Lung microvascular endothelial cell (primary cell): ENCODE results near the gene CGB8. TPM values are rescaled to one million over a fixed set of nuclear protein-coding genes. Genes with fewer than 3 reads are reported as not detected.
"Not testable (repeated sequence)": the region's sequence is repeated elsewhere in the genome, so short reads cannot be mapped to it uniquely, and the experiment has no call there.

ENCODE experiments used
- DNase-seq, 2 donors: peaks; one replicate each; pipeline versions ENCODE4 v3.0.0 to v3.0.0-alpha.2; 2010; ENCODE audit warnings: low read depth in 2 of 2
- total RNA-seq: library from RNA; depleted of rRNA; stranded (reverse); fragments of >200 nt; gene quantifications from 2 replicates; pipeline ENCODE4 v1.2.1, GENCODE V29; 2014

CGB8 gene
- total RNA-seq, 1 donor from 2014 or later = not detected

GRCh38 chr19:49064768-49065611 is 16.1 kb upstream of the CGB8 start, which contains the start of gene NTF4:
NTF4 (minus strand) TSS chr19:49064818; CDS start chr19:49061997, 2,821 bp downstream.
- DNase-seq = no peak

- DNase-seq = no peak
These were observed 15.2 kb upstream of the CGB8 start for GRCh38 chr19:49064029-49064629.

GRCh38 chr19:49061445-49061844 is 12.5 kb upstream of the CGB8 start:
- DNase-seq = no peak

- no peak for DNase-seq
These were observed 12.1 kb upstream of the CGB8 start for GRCh38 chr19:49061000-49061399.

GRCh38 chr19:49059053-49059452 is 10.1 kb upstream of the CGB8 start:
- DNase-seq = no peak

GRCh38 chr19:49058562-49058961 is 9.7 kb upstream of the CGB8 start:
- peak in 1 of 2 donors; percentile 49 for DNase-seq

- DNase-seq = peak; percentile 25 to 33
These were observed 8.8 kb upstream of the CGB8 start, which contains the start of gene CGB7 for GRCh38 chr19:49057636-49058234. CGB7 (minus strand) TSS chr19:49057749; CDS start chr19:49055375, 2,374 bp downstream.

GRCh38 chr19:49056902-49057596 is 8.1 kb upstream of the CGB8 start:
- not testable (repeated sequence) for DNase-seq

- DNase-seq = peak; percentile 37 to 65
These were observed 7.4 kb upstream of the CGB8 start for GRCh38 chr19:49056101-49056901.

GRCh38 chr19:49050376-49051033 is 1.6 kb upstream of the CGB8 start:
- not testable (repeated sequence) for DNase-seq

- DNase-seq = not testable (repeated sequence)
These were observed 923 bp upstream of the CGB8 start for GRCh38 chr19:49049834-49050233.

- DNase-seq = not testable (repeated sequence)
These were observed 5.4 kb downstream of the CGB8 start, which contains the start of gene CGB5 for GRCh38 chr19:49043548-49043947. CGB5 (plus strand) TSS chr19:49043848; CDS start chr19:49044210, 362 bp downstream.

GRCh38 chr19:49042666-49043065 is 6.2 kb downstream of the CGB8 start:
- DNase-seq = not testable (repeated sequence)

- DNase-seq = no peak
These were observed 6.7 kb downstream of the CGB8 start for GRCh38 chr19:49042177-49042576.

GRCh38 chr19:49039736-49040135 is 9.2 kb downstream of the CGB8 start:
- not testable (repeated sequence) for DNase-seq

GRCh38 chr19:49038557-49039276 is 10.2 kb downstream of the CGB8 start:
- peak in 1 of 2 donors; percentile 53 for DNase-seq

GRCh38 chr19:49038111-49038510 is 10.8 kb downstream of the CGB8 start:
- not testable (repeated sequence) for DNase-seq

GRCh38 chr19:49036815-49037214 is 12.1 kb downstream of the CGB8 start, which contains the start of gene CGB1:
CGB1 (minus strand) TSS chr19:49036895; CDS start chr19:49036711, 184 bp downstream.
- DNase-seq = not testable (repeated sequence)

- peak in 1 of 2 donors; percentile 19 for DNase-seq
These were observed 17.1 kb downstream of the CGB8 start, which contains the start of gene CGB2 for GRCh38 chr19:49031642-49032301. CGB2 (plus strand) TSS chr19:49031890; CDS start chr19:49032096, 206 bp downstream.
